HT-29 (cell line): ENCODE data around the gene ITGB2. TPM values are rescaled to one million over a fixed set of nuclear protein-coding genes. Genes with fewer than 3 reads are reported as not detected.
A peak's percentile ranks its signal among the peaks of the same experiment; 100 is the strongest.

ENCODE experiments used
- DNase-seq: peaks from one replicate; pipeline ENCODE4 v3.0.0-alpha.2; 2015; ENCODE audit warnings: low spot score
- total RNA-seq: library from RNA; depleted of rRNA; stranded (reverse); fragments of >200 nt; shearing (Covaris generic); gene quantifications from 2 replicates; pipeline ENCODE4 v1.2.3, GENCODE V29; 2014

Gene ITGB2
- total RNA-seq, 1 experiment from 2014 or later: not detected

- DNase-seq: no peak
These were observed 35.1 kb upstream of the ITGB2 start for GRCh38 chr21:44955798-44956175.

GRCh38 chr21:44955141-44955797 is 34.6 kb upstream of the ITGB2 start:
- no peak for DNase-seq

GRCh38 chr21:44954281-44954771 is 33.6 kb upstream of the ITGB2 start:
- no peak for DNase-seq

- no peak for DNase-seq
These were observed 32.9 kb upstream of the ITGB2 start for GRCh38 chr21:44953628-44954021.

- no peak for DNase-seq
These were observed 32.4 kb upstream of the ITGB2 start for GRCh38 chr21:44952929-44953627.

- DNase-seq: no peak
These were observed 31.6 kb upstream of the ITGB2 start for GRCh38 chr21:44952116-44952928.

- DNase-seq: no peak
These were observed 30.7 kb upstream of the ITGB2 start for GRCh38 chr21:44951186-44951915.

GRCh38 chr21:44950351-44950750 is 29.7 kb upstream of the ITGB2 start:
- no peak for DNase-seq

- peak; percentile 69 for DNase-seq
These were observed 29.1 kb upstream of the ITGB2 start for GRCh38 chr21:44949779-44950198.

GRCh38 chr21:44949161-44949778 is 28.6 kb upstream of the ITGB2 start:
- no peak for DNase-seq

GRCh38 chr21:44948426-44949120 is 27.9 kb upstream of the ITGB2 start:
- DNase-seq: no peak

- no peak for DNase-seq
These were observed 27.2 kb upstream of the ITGB2 start for GRCh38 chr21:44947930-44948331.

GRCh38 chr21:44947111-44947929 is 26.6 kb upstream of the ITGB2 start:
- no peak for DNase-seq

- DNase-seq: no peak
These were observed 25.7 kb upstream of the ITGB2 start for GRCh38 chr21:44946254-44947041.

GRCh38 chr21:44944596-44944995 is 23.9 kb upstream of the ITGB2 start:
- no peak for DNase-seq

GRCh38 chr21:44943686-44944550 is 23.2 kb upstream of the ITGB2 start:
- no peak for DNase-seq

GRCh38 chr21:44943005-44943685 is 22.4 kb upstream of the ITGB2 start:
- no peak for DNase-seq
